ENCODE measurements around the gene TRIO. TPM values are rescaled to one million over a fixed set of nuclear protein-coding genes. Genes with fewer than 3 reads are reported as not detected.
A peak's percentile ranks its signal among the peaks of the same experiment; 100 is the strongest.

Gene TRIO
- total RNA-seq, 4 donors from 2014 or later = 112 to 155 (median 145) TPM

- Histone ChIP-seq H3K36me3 (no peaks in the 10 kb centered on the region), H3K27ac (replicated peaks in 1 of 4) (no peak overlapping the region), H3K4me1 (peaks cover 24 to 83% (median 57%) of the 10 kb centered on the region in 4 donors), H3K4me3 (no peak overlapping the region), H3K27me3 (no peaks in the 10 kb centered on the region), H3K9me3 (no peaks in the 10 kb centered on the region)
- DNase-seq (ENCODE audit: extremely low spot score) = peak; percentile 55
- intact Hi-C loops (cut with DNase I) = no loop called here
- WGBS = 81% methylated on average over 7 of the region's 7 CpGs
- no peak for TF ChIP-seq POLR2AphosphoS5 (IDR thresholded peaks at IDR 0.05)
- no peak for TF ChIP-seq CTCF (IDR thresholded peaks at IDR 0.05)
- no peak for TF ChIP-seq EP300 (IDR thresholded peaks at IDR 0.05)
- TF ChIP-seq POLR2A (IDR thresholded peaks at IDR 0.05; ENCODE audit: low read depth) = no peak
These were observed 86.6 kb downstream of the TRIO start for GRCh38 chr5:14229734-14230133.

GRCh38 chr5:14231156-14231555, 88.0 kb downstream of the TRIO start:
- H3K36me3 ChIP-seq = no peaks in the 10 kb centered on the region
- peaks cover 20 to 79% (median 57%) of the 10 kb centered on the region in 4 donors for H3K4me1 ChIP-seq
- intact Hi-C loops (cut with DNase I) = no loop called here
- no peak overlapping the region for H3K4me3 ChIP-seq
- no peak overlapping the region for H3K27ac ChIP-seq (replicated peaks in 1 of 4)
- no peaks in the 10 kb centered on the region for H3K9me3 ChIP-seq
- no peak for TF ChIP-seq CTCF (IDR thresholded peaks at IDR 0.05)
- TF ChIP-seq POLR2A (IDR thresholded peaks at IDR 0.05; ENCODE audit: low read depth) = no peak
- TF ChIP-seq POLR2AphosphoS5 (IDR thresholded peaks at IDR 0.05) = no peak
- TF ChIP-seq EP300 (IDR thresholded peaks at IDR 0.05) = no peak
- 85% methylated on average over 2 of the region's 2 CpGs for WGBS
- DNase-seq (ENCODE audit: extremely low spot score) = no peak
- H3K27me3 ChIP-seq = no peaks in the 10 kb centered on the region

- peaks cover 15 to 80% (median 60%) of the 10 kb centered on the region in 4 donors for H3K4me1 ChIP-seq
- no peaks in the 10 kb centered on the region for H3K36me3 ChIP-seq
- H3K9me3 ChIP-seq = no peaks in the 10 kb centered on the region
- TF ChIP-seq POLR2A (IDR thresholded peaks at IDR 0.05; ENCODE audit: low read depth) (no peak), CTCF (IDR thresholded peaks at IDR 0.05) (no peak), POLR2AphosphoS5 (IDR thresholded peaks at IDR 0.05) (no peak), EP300 (IDR thresholded peaks at IDR 0.05) (no peak)
- no peak for DNase-seq (ENCODE audit: extremely low spot score)
- intact Hi-C loops (cut with DNase I) = no loop called here
- no peak overlapping the region for H3K4me3 ChIP-seq
- no peak overlapping the region for H3K27ac ChIP-seq (replicated peaks in 1 of 4)
- H3K27me3 ChIP-seq = no peaks in the 10 kb centered on the region
- 93% methylated on average over 4 of the region's 4 CpGs for WGBS
These were observed 88.7 kb downstream of the TRIO start for GRCh38 chr5:14231890-14232289.

GRCh38 chr5:14234204-14234603, 91.1 kb downstream of the TRIO start:
- no peaks in the 10 kb centered on the region for H3K27me3 ChIP-seq
- 89% methylated on average over 3 of the region's 3 CpGs for WGBS
- H3K4me3 ChIP-seq = no peak overlapping the region
- intact Hi-C loops (cut with DNase I) = no loop called here
- H3K9me3 ChIP-seq = no peaks in the 10 kb centered on the region
- no peak for DNase-seq (ENCODE audit: extremely low spot score)
- no peak overlapping the region for H3K27ac ChIP-seq (replicated peaks in 1 of 4)
- TF ChIP-seq POLR2AphosphoS5 (IDR thresholded peaks at IDR 0.05) = no peak
- no peak for TF ChIP-seq EP300 (IDR thresholded peaks at IDR 0.05)
- no peak for TF ChIP-seq POLR2A (IDR thresholded peaks at IDR 0.05; ENCODE audit: low read depth)
- TF ChIP-seq CTCF (IDR thresholded peaks at IDR 0.05) = no peak
- no peaks in the 10 kb centered on the region for H3K36me3 ChIP-seq
- peaks cover 17 to 81% (median 60%) of the 10 kb centered on the region in 4 donors for H3K4me1 ChIP-seq

- Histone ChIP-seq H3K36me3 (no peaks in the 10 kb centered on the region), H3K4me1 (peaks cover 17 to 81% (median 60%) of the 10 kb centered on the region in 4 donors), H3K27me3 (no peaks in the 10 kb centered on the region), H3K27ac (replicated peaks in 1 of 4) (no peak overlapping the region), H3K9me3 (no peaks in the 10 kb centered on the region), H3K4me3 (no peak overlapping the region)
- intact Hi-C loops (cut with DNase I) = no loop called here
- no peak for DNase-seq (ENCODE audit: extremely low spot score)
- WGBS = 84% methylated on average over 4 of the region's 4 CpGs
- TF ChIP-seq POLR2AphosphoS5 (IDR thresholded peaks at IDR 0.05) (no peak), CTCF (IDR thresholded peaks at IDR 0.05) (no peak), EP300 (IDR thresholded peaks at IDR 0.05) (no peak), POLR2A (IDR thresholded peaks at IDR 0.05; ENCODE audit: low read depth) (no peak)
These were observed 92.7 kb downstream of the TRIO start for GRCh38 chr5:14235872-14236271.
